Stimulated activated CD8-positive, alpha-beta memory T cell treated with anti-CD3 and anti-CD28 coated beads, Interleukin-15, amount 100 ng/mL, for 1 hour (primary cell): ENCODE results near the gene L3MBTL4.

Experiments used
- DNase-seq: peaks from one replicate; pipeline ENCODE4 v3.0.0-alpha.2; 2020; ENCODE audit warnings: low read depth

Gene L3MBTL4

DNA sequence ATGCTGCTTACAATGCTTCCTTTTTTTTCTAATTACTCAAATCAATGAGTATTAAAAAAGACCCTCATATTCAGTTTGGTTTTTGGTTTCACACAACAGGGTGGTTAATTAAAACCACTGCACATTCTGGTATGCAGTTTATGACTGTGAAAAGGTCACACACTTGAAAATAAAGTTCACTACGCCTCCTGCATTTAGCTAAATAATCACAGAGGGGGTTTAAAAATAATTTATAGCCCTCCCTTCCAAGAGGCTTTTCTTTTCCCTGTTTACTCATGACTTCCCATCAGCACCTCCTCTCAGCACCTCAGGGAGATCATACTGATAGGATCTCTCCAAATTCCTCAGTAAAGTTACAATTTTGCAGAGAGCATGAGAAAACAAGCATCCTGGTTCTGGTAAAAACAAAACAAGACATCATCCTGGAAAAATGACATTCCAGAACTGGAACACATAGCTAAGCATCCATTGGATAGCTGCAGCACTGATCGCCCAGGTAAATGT is 389.9 kb downstream of the L3MBTL4 start:
- no peak for DNase-seq

DNA sequence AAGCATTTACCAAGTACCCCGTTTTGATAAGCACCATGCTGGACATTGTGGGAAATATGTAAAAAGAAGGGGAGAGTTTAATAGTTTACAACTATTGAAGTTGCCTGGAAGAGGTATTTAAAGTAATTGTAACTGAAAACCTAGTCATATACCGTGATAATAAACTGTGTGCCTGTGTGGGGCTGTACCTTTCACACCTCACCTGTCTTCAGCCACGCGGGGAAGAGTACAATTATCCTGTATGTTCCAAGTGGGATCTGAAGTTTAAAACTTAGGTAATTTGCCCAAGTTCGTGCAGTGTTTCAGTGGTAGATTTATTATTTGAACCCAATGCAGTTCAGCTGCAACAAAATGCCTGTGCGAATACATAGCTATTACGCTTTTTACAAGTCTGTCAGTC is 391.2 kb downstream of the L3MBTL4 start:
- no peak for DNase-seq

DNA sequence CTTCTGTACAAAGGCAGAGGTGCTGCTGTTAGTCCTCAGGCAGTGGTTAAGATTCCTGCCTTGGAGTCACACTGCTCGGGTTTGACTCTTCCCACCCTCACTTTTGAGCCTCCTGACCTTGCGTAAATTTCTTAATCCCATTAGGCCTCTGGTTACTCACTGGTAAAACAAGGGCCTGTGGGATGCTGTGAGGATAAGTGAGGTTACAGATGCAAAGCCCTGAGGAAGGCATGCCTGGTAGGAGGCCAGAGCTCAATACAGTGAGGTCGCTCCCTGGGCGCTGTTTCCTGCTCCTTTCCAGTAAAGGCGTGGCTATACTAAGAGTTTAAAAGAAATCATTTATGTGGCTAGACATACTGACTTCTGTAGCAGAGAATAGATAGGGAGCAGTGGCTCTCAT is 391.9 kb downstream of the L3MBTL4 start:
- DNase-seq: no peak

DNA sequence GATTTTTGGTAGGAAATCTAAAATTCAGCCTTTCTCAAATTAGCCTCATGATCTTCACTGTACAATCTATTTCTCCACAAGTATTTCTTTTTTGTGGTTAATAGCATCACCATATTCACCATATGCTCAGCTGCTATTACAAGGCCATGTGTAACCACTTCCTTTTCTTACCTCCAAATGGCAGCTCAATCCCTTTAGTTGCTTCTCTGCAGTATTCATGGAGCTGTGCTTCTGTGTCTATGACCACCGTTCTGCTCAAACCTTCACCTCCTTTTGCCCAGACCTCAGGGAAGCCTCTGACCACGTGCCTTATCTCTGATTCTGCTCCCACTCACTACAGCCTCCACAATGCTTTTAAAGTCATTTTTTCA is 392.7 kb downstream of the L3MBTL4 start:
- DNase-seq: no peak

GRCh38 chr18:6021306-6022073 is 393.2 kb downstream of the L3MBTL4 start:
- DNase-seq: no peak

DNA sequence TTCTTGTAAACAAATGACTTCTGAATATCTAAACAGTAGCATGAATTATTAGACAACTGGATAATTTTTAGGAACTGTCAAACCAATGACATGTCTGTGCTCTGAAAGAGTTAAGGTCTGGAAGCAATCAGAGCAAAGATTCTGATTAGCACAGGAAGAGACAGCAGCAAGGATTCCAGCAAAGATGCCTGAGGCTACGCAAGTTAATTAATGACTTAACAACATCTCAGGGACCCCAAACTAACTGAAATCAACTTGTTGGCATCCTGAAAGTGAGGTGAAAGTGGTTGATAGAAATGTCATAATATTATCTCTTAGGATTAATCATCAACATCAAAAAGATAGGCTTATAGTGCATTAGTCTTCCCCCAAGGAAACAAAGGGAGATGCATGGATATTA is 396.0 kb downstream of the L3MBTL4 start:
- DNase-seq: no peak

DNA sequence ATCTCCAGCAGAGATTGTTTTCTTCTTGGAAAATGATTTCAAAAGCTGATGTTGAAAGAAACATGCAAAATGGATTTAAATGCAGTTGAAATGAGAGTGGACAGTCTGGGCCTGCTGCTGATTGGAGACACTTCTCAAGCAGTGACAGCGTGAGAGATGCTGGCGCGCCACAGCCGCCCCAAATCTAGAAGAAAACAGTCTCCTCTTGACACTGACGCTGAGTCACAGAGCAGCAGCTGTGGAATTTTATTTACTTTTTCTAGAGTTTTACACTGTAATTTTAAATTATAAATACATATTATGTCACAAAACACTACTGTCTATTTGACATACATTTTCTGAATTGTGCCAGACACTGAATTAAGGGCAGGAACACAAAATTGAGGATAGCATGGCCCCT is 397.5 kb downstream of the L3MBTL4 start:
- DNase-seq: no peak

- no peak for DNase-seq
These were observed 399.3 kb downstream of the L3MBTL4 start for GRCh38 chr18:6015364-6015763.

- DNase-seq: no peak
These were observed 401.4 kb downstream of the L3MBTL4 start for GRCh38 chr18:6013171-6013810.

GRCh38 chr18:6010921-6011320 is 403.8 kb downstream of the L3MBTL4 start:
- no peak for DNase-seq

GRCh38 chr18:6010284-6010683 is 404.4 kb downstream of the L3MBTL4 start:
- no peak for DNase-seq

GRCh38 chr18:6009756-6010155 is 405.0 kb downstream of the L3MBTL4 start:
- no peak for DNase-seq

DNA sequence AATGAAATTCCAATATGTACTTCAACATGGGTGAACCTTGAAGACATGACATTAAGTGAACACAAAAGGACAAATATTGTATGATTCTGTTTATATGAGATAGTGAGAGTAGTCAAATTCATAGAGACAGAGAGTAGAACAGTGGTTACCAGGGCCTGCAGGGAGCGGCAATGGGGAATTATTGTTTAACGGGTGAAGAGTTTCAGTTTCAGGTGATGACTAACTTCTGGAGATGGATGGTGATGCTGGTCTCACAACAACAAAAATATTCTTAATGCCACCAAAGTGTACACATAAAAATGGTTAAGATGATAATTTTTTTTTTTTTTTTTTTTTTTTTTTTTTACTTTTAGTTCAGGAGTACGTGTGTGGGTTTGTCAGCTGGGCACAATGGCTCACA is 410.0 kb downstream of the L3MBTL4 start:
- DNase-seq: no peak

DNA sequence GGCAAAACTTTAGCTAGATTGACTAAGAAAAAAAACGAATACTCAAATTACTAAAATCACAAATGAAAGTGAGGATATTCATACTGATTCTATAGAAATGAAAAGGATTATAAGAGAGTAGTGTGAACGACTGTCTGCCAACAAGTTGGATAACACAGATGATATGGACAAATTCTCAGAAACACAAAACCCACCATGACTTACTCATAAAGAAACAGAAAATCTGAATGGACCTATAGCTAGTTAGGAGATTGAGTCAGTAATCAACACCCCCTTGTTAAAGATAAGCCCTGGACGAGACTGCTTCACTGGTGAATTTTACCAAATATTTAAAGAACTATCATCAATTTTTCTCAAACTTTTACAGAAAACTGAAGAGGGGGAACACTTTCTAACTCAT is 410.6 kb downstream of the L3MBTL4 start:
- no peak for DNase-seq

- no peak for DNase-seq
These were observed 412.8 kb downstream of the L3MBTL4 start for GRCh38 chr18:6001867-6002266.

DNA sequence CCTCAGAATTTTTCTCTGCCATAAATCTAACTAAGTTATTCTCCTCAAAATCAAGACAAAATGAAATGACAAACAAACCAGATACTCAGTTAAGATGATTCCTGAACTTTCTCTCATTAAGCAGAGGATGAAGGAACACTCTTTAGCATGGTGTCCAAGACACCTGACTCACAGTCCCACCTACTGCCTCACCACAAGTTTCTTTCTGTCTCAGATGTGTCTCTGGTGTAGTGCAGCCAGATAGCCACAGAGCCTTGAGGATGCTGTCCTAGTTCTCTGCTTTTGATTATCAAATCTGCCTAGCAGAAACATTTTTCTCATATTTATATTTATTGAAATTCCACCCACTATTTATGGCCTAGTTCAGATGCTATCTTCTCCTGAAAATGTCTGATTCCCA is 415.8 kb downstream of the L3MBTL4 start:
- no peak for DNase-seq

GRCh38 chr18:5998166-5998881 is 416.4 kb downstream of the L3MBTL4 start:
- no peak for DNase-seq

GRCh38 chr18:5997361-5997760 is 417.4 kb downstream of the L3MBTL4 start:
- DNase-seq: no peak

GRCh38 chr18:5995626-5996025 is 419.1 kb downstream of the L3MBTL4 start:
- DNase-seq: no peak

- no peak for DNase-seq
These were observed 420.8 kb downstream of the L3MBTL4 start for GRCh38 chr18:5993938-5994337.

DNA sequence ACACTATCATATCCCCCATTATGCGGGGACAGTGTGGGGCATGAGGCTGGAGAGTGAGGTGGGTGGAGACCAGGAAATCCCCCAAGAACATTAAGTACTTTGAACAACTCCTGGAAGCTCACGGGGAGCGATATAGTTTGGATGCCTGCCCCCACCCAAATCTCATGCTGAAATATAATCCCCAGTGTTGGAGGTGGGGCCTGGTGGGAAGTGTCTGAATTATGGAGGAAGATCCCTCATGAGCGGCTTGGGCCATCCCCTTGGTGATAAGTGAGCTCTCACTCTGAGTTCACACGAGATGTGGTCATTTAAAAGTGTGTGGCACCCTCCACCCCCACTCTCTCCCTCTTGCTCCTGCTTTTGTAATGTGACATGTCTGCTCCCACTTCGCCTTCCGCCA is 422.3 kb downstream of the L3MBTL4 start:
- no peak for DNase-seq

DNA sequence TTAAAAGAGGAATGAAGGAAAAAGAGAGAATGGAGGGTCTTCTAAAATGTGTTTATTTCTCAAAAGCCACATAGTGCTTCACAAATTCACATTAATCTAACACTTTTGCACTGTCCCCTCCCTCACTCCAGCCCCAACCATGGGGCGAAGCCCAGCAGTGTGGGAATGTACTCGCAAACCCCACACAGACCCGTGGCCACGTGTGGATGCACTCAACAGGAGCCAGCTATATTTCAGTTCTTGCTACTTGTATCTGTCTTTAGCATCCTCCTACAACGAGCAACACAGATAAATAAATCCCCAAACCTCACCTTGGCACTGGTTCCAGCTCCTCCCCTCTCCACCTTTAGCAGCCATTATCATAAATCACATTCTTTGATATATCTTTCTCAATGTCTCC is 427.5 kb downstream of the L3MBTL4 start:
- DNase-seq: no peak

DNA sequence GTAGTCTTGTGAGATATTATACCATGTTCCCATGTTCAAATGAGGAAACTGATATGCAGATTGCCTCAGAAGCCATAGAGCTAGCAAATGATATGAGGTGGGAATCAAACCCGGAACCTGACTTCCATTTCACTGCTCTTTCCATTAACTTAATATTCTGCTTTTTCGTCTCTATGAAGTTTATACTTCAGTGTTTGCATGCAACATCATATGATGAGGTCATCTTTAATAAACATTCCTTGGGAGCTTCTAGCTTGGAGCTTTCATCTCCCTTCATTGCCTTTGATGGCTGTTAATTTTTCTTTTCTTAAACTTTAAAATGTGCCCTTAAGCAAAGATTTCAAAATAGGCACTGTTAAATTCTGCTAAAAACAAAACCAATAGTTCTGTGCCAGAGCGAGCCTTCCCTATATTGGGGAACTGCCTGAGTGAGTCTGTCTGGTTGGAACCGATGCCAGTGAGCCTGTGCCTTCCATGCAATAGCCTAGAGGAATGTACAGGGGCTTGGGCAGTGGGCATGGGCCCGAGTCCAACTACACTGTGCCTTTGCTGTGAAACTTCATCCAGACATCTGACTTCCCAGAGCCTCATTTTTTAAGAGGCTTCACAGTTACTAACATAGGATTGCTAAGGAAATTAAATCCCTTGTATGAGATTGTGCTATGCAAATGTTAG is 428.3 kb downstream of the L3MBTL4 start:
- DNase-seq: no peak
